B cell (primary cell): Measurements from ENCODE around the gene TFAP2D. TPM values are rescaled to one million over a fixed set of nuclear protein-coding genes. Genes with fewer than 3 reads are reported as not detected.

ENCODE experiments used
- ATAC-seq: fragments of 200-7000 bp; cut with Tn5 transposase; one replicate; pipeline ENCODE4 v1.10.0; 2021; ENCODE audit warnings: low read depth, mild to moderate bottlenecking, moderate number of reproducible peaks, moderate library complexity
- CTCF ChIA-PET: fragments of 350-600 bp; sonication (Branson Sonifier 250); formaldehyde crosslinking; loops from one replicate; lab custom pipeline; 2021; ENCODE audit warnings: antibody characterized with exemption, inconsistent platforms; lab: Charles Lee
- POLR2A ChIA-PET: fragments of 350-600 bp; sonication (Branson Sonifier 250); formaldehyde crosslinking; loops from one replicate; lab custom pipeline; 2021; ENCODE audit warnings: antibody characterized with exemption; lab: Charles Lee
- DNase-seq: peaks from one replicate; pipeline ENCODE4 v3.0.0; 2013
- H2AFZ ChIP-seq: 2 replicates; pipeline ENCODE4 v1.6.1; 2012; ENCODE audit warnings: mild to moderate bottlenecking, low read depth, low read length; ENCODE audit not compliant: insufficient read depth, poor library complexity, severe bottlenecking
- H3K27ac ChIP-seq, 2 donors: 1 replicate in 1 of 2; 2 replicates in 1 of 2; pipeline ENCODE4 v1.5.1; 2012 to 2013; ENCODE audit warnings: low read length in 2 of 2, mild to moderate bottlenecking in 2 of 2, moderate library complexity in 1 of 2
- H3K27me3 ChIP-seq, 4 experiments: fragments of 200-600 bp in 1 of 4; sonication (generic) in 1 of 4; replicated peaks in 1 of 4; 1 replicate in 2 of 4; 2 replicates in 2 of 4; pipeline versions ENCODE4 v1.6.1 to v1.7.0; 2013 to 2016; ENCODE audit warnings: low read length in 3 of 4, mild to moderate bottlenecking in 2 of 4, mixed read lengths in 1 of 4, moderate library complexity in 1 of 4; ENCODE audit not compliant: insufficient read depth in 4 of 4, control insufficient read depth in 3 of 4; ENCODE audit errors: control extremely low read depth in 1 of 4
- H3K36me3 ChIP-seq, 2 experiments: replicated peaks in 1 of 2; 1 replicate in 1 of 2; 2 replicates in 1 of 2; pipeline versions ENCODE4 v1.6.1 to v1.7.1; 2013; ENCODE audit warnings: low read length in 1 of 2; ENCODE audit not compliant: insufficient read depth in 2 of 2, control insufficient read depth in 1 of 2; ENCODE audit errors: control extremely low read depth in 1 of 2, extremely low read depth in 1 of 2
- H3K4me1 ChIP-seq, 2 donors: fragments of 200-600 bp in 1 of 2; sonication (generic) in 1 of 2; 1 replicate in 1 of 2; 2 replicates in 1 of 2; pipeline versions ENCODE4 v1.5.1 to v1.6.1; 2013 to 2017; ENCODE audit warnings: low read length in 2 of 2; ENCODE audit not compliant: control insufficient read depth in 2 of 2, insufficient read depth in 2 of 2
- H3K4me2 ChIP-seq: replicated peaks from 2 replicates; pipeline ENCODE3; 2012; ENCODE audit warnings: mild to moderate bottlenecking, low read depth, low read length; ENCODE audit not compliant: poor library complexity, severe bottlenecking
- H3K4me3 ChIP-seq, 5 experiments: fragments of 200-600 bp in 1 of 5; sonication (generic) in 1 of 5; 1 replicate in 3 of 5; 2 replicates in 2 of 5; pipeline versions ENCODE4 v1.5.1 to v1.7.0; 2011 to 2016; ENCODE audit warnings: low read length in 4 of 5, mild to moderate bottlenecking in 4 of 5, low read depth in 2 of 5, control low read depth in 1 of 5, moderate library complexity in 1 of 5; ENCODE audit not compliant: insufficient read depth in 1 of 5; ENCODE audit errors: control extremely low read depth in 1 of 5, extremely low read depth in 1 of 5
- H3K79me2 ChIP-seq: fragments of 200-600 bp; sonication (generic); one replicate; pipeline ENCODE4 v1.6.0; 2016; ENCODE audit warnings: low read length; ENCODE audit not compliant: control insufficient read depth, insufficient read depth
- H3K9ac ChIP-seq: fragments of 200-600 bp; sonication (generic); 2 replicates; pipeline ENCODE4 v1.6.1; 2017; ENCODE audit warnings: mild to moderate bottlenecking, low read length, moderate library complexity
- H3K9me3 ChIP-seq, 3 donors: one replicate each; pipeline versions ENCODE4 v1.6.1 to v1.7.1; 2013; ENCODE audit warnings: low read length in 2 of 3; ENCODE audit not compliant: control insufficient read depth in 2 of 3, insufficient read depth in 1 of 3; ENCODE audit errors: control extremely low read depth in 1 of 3
- H4K20me1 ChIP-seq: 2 replicates; pipeline ENCODE4 v1.6.0; 2012; ENCODE audit warnings: mild to moderate bottlenecking, low read length; ENCODE audit not compliant: insufficient read depth, control insufficient read depth, poor library complexity, severe bottlenecking
- H3K27ac Mint-ChIP-seq: one replicate; pipeline ENCODE4 v1.8.0; 2021; ENCODE audit warnings: mixed read lengths
- H3K27me3 Mint-ChIP-seq: one replicate; pipeline ENCODE4 v1.8.0; 2021; ENCODE audit warnings: mixed read lengths
- H3K4me1 Mint-ChIP-seq: one replicate; pipeline ENCODE4 v1.8.0; 2021; ENCODE audit warnings: mixed read lengths
- H3K4me3 Mint-ChIP-seq: one replicate; pipeline ENCODE4 v1.8.0; 2021; ENCODE audit warnings: mixed read lengths
- H3K9me3 Mint-ChIP-seq: one replicate; pipeline ENCODE4 v1.8.0; 2022; ENCODE audit warnings: mixed read lengths; ENCODE audit not compliant: insufficient read depth
- EZH2 ChIP-seq: IDR thresholded peaks from 2 replicates; pipeline ENCODE4 v1.6.1; 2012; ENCODE audit warnings: borderline replicate concordance, low read depth, mild to moderate bottlenecking, moderate library complexity, low read length; ENCODE audit not compliant: insufficient read depth, poor library complexity, severe bottlenecking
- WGBS: methylation state at CpG from one replicate; pipeline ENCODE4 v1.1.5; 2013; ENCODE audit warnings: missing lambda C conversion rate; ENCODE audit not compliant: insufficient coverage; 5-methylcytosine and 5-hydroxymethylcytosine counted together
- intact Hi-C: fragments of 100-400 bp; cut with micrococcal nuclease; formaldehyde crosslinking; loops from one replicate; pipeline ENCODE4 v1.10.0; 2022
- polyA plus RNA-seq: library from polyadenylated mRNA; depleted of rRNA; stranded (reverse); fragments of >200 nt; gene quantifications from 2 replicates; pipeline ENCODE4 v1.2.3, GENCODE V29; 2012
- total RNA-seq, 2 donors: library from RNA; stranded (reverse); fragments of 120-200 nt in 1 of 2; gene quantifications; 1 replicate in 1 of 2; 2 replicates in 1 of 2; pipeline versions ENCODE4 v1.2.3 to v1.2.4, GENCODE V29; 2013 to 2022
- TF ChIP-seq, protein P1 (sequence below): fragments of 200-600 bp; IDR thresholded peaks from one replicate; pipeline ENCODE4 v1.8.0; 2022; ENCODE audit warnings: antibody characterized with exemption, mild to moderate bottlenecking

The TFAP2D gene
- total and polyA plus RNA-seq, 2 donors (not counting 1 experiment from before 2014, with no cell fraction given) = not detected

DNA sequence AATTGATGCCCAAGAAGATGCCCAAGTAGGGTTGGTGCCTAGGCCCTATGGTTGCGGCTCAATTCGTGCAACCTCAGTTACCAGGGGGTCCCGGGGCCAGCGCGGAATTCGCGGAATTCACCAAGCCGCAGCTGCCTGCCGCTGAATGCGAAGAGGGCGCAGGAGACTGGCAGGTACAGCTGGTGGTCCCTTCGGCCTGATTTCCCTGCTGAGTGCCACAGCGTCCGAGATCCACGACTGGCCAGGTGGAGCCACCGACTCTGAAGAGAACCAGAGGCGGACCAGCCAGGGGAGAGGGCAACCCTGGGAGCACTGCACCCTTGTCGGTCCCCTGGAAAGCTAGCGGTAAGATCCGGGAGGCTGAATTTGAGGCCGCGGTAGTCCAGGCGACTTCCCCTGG is 6.8 kb upstream of the TFAP2D start:
- H3K4me1 ChIP-seq = no peaks in the 10 kb centered on the region
- intact Hi-C loops = no loop called here
- DNase-seq (no peak), ATAC-seq (no peak)
- H3K9ac ChIP-seq = no peak overlapping the region
- peaks cover 0 to 17% (median 0%) of the 10 kb centered on the region in 3 donors for H3K9me3 ChIP-seq
- H2AFZ ChIP-seq = no peak overlapping the region
- H3K4me1 Mint-ChIP-seq = no peaks in the 10 kb centered on the region
- H3K4me3 ChIP-seq = no peak overlapping the region
- no peak overlapping the region for H3K27ac Mint-ChIP-seq
- H3K27me3 Mint-ChIP-seq = peaks cover 42% of the 10 kb centered on the region
- no peak overlapping the region for H3K4me2 ChIP-seq
- no peak overlapping the region for H3K27ac ChIP-seq
- TF ChIP-seq, protein P1, sequence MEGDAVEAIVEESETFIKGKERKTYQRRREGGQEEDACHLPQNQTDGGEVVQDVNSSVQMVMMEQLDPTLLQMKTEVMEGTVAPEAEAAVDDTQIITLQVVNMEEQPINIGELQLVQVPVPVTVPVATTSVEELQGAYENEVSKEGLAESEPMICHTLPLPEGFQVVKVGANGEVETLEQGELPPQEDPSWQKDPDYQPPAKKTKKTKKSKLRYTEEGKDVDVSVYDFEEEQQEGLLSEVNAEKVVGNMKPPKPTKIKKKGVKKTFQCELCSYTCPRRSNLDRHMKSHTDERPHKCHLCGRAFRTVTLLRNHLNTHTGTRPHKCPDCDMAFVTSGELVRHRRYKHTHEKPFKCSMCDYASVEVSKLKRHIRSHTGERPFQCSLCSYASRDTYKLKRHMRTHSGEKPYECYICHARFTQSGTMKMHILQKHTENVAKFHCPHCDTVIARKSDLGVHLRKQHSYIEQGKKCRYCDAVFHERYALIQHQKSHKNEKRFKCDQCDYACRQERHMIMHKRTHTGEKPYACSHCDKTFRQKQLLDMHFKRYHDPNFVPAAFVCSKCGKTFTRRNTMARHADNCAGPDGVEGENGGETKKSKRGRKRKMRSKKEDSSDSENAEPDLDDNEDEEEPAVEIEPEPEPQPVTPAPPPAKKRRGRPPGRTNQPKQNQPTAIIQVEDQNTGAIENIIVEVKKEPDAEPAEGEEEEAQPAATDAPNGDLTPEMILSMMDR = no peak
- no peak for TF ChIP-seq EZH2
- H3K79me2 ChIP-seq = no peaks in the 10 kb centered on the region
- no peak overlapping the region for H3K4me3 Mint-ChIP-seq
- CTCF ChIA-PET = no interaction called here
- no peaks in the 10 kb centered on the region for H3K36me3 ChIP-seq
- 12% methylated on average over 23 of the region's 23 CpGs for WGBS
- no peaks in the 10 kb centered on the region for H4K20me1 ChIP-seq
- POLR2A ChIA-PET = no interaction called here
- H3K9me3 Mint-ChIP-seq = no peaks in the 10 kb centered on the region
- H3K27me3 ChIP-seq = peaks cover 0 to 27% (median 2%) of the 10 kb centered on the region in 4 experiments

DNA sequence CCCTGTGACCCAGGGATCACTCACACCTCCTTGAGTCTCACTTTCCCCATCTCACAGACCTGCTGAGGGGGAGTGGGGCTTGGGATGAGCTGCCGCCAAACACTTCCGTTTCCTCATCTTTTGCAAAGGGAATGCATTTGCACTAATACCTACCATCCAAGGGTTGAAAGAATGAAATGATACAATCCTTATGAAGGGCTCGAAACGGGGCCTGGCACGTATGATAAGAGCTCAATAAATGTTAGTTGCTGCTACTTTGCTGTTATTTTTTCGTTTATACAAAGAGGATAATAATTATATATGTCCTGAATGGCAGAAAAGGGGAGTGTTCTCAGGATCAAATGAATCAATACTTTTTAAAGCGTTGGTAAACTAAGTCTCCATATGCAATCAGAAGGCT is 6.1 kb upstream of the TFAP2D start:
- Histone ChIP-seq H3K9me3 (peaks cover 0 to 17% (median 0%) of the 10 kb centered on the region in 3 donors), H3K79me2 (no peaks in the 10 kb centered on the region), H3K4me2 (no peak overlapping the region), H3K36me3 (no peaks in the 10 kb centered on the region), H4K20me1 (no peaks in the 10 kb centered on the region), H3K4me3 (no peak overlapping the region), H3K27me3 (peaks cover 0 to 29% (median 2%) of the 10 kb centered on the region in 4 experiments), H3K27ac (no peak overlapping the region), H2AFZ (no peak overlapping the region), H3K9ac (no peak overlapping the region), H3K4me1 (no peaks in the 10 kb centered on the region)
- Mint-ChIP-seq H3K4me3 (no peak overlapping the region), H3K27ac (no peak overlapping the region), H3K27me3 (peaks cover 48% of the 10 kb centered on the region), H3K9me3 (no peaks in the 10 kb centered on the region), H3K4me1 (no peaks in the 10 kb centered on the region)
- DNase-seq (no peak), ATAC-seq (no peak)
- no CpG with 5 or more reads among the region's 7 CpGs for WGBS
- intact Hi-C loops = no loop called here
- TF ChIP-seq, protein P1 = no peak
- no peak for TF ChIP-seq EZH2
- POLR2A ChIA-PET = no interaction called here
- CTCF ChIA-PET = no interaction called here
